Measurements from ENCODE around the gene CFAP46.

DNA sequence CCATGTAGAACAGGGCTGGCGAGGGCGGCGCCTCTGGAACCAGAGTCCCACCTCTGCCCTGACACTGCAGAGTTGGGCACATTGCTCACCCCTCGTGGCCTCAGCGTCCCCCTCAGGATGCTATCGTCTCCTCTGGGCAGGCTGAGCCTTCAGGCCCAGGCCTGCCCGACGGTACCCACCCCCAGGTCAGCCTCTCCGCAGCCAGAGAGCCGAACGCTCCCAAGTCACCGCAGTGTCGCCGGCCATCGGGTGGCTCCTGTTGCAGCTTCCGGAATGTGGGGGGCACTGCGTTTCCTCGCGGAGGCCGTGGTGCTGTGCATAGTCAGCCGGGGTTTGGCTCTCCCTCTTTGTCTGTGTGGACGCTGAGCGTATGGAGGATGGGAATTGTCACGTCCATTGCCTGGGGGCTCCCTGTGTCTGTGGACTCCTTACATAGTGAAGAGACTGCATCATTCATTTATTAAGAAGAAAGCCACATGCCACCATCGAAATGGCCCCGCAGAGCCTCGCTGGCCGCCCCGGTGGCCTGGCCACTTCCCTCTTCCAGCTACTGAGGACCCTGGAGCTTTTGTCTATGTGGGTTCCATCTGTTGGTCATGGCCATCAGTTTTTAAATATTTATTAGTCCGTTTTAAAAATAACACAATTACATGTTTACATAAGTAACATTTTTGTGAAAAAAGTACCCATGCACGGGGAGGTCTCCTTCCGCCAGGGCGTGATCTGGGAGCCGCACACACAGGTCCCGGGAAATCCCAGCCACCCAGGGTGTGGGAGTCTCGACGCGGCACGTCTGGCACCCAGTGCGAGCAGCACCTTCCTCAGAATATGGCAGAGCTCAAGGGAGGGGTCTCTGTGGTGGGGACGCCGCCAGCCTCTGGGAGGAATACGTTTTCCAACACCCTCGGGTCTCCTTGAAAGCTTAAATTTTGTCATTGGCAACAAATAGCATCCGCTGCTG lies 172.0 kb downstream of the CFAP46 start:
- TF ChIP-seq, protein P1, sequence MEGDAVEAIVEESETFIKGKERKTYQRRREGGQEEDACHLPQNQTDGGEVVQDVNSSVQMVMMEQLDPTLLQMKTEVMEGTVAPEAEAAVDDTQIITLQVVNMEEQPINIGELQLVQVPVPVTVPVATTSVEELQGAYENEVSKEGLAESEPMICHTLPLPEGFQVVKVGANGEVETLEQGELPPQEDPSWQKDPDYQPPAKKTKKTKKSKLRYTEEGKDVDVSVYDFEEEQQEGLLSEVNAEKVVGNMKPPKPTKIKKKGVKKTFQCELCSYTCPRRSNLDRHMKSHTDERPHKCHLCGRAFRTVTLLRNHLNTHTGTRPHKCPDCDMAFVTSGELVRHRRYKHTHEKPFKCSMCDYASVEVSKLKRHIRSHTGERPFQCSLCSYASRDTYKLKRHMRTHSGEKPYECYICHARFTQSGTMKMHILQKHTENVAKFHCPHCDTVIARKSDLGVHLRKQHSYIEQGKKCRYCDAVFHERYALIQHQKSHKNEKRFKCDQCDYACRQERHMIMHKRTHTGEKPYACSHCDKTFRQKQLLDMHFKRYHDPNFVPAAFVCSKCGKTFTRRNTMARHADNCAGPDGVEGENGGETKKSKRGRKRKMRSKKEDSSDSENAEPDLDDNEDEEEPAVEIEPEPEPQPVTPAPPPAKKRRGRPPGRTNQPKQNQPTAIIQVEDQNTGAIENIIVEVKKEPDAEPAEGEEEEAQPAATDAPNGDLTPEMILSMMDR (IDR thresholded peaks at IDR 0.05; ENCODE audit: control extremely low read depth in 1 of 3, insufficient read depth in 1 of 3, low read depth in 1 of 3, low read length in 3 of 3) = no peak
- TF ChIP-seq EZH2 (IDR thresholded peaks at IDR 0.05; ENCODE audit: low read depth, low read length, severe bottlenecking) = no peak
